AG04450 (cell line): ENCODE measurements around the gene ARHGDIG. TPM values are rescaled to one million over a fixed set of nuclear protein-coding genes. Genes with fewer than 3 reads are reported as not detected.

Experiments
- CTCF ChIA-PET: fragments of 300-600, 350-600 bp; formaldehyde crosslinking; extraction: SDS; loops from one replicate; lab custom pipeline; 2022; ENCODE audit warnings: antibody characterized with exemption, inconsistent platforms; lab: Charles Lee
- POLR2A ChIA-PET: fragments of 350-600 bp; formaldehyde crosslinking; extraction: SDS; loops from one replicate; lab custom pipeline; 2021; ENCODE audit warnings: antibody characterized with exemption, inconsistent platforms; lab: Yijun Ruan, JAX
- DNase-seq: peaks from one replicate; pipeline ENCODE4 v3.0.0-alpha.2; 2011; ENCODE audit warnings: low read depth, low spot score
- H3K27ac ChIP-seq: one replicate; pipeline ENCODE4 v1.5.1; 2012; ENCODE audit warnings: low read depth, low read length, control low read depth
- H3K27me3 ChIP-seq: one replicate; pipeline ENCODE4 v1.6.0; 2012; ENCODE audit warnings: low read length; ENCODE audit not compliant: control insufficient read depth, insufficient read depth
- H3K4me3 ChIP-seq: 2 replicates; pipeline ENCODE4 v1.5.1; 2011; ENCODE audit warnings: mild to moderate bottlenecking, low read depth, low read length, control low read depth
- H3K9me3 ChIP-seq: 2 replicates; pipeline ENCODE4 v1.5.1; 2012; ENCODE audit warnings: low read length; ENCODE audit not compliant: control insufficient read depth, insufficient read depth
- polyA plus RNA-seq: library from polyadenylated mRNA; depleted of rRNA; stranded (reverse); fragments of >200 nt; gene quantifications from 2 replicates; pipeline ENCODE4 v1.2.3, GENCODE V29; 2011
- TF ChIP-seq, protein P1 (sequence below): IDR thresholded peaks from 2 replicates; pipeline ENCODE4 v1.5.1; 2011; ENCODE audit warnings: low read depth, low read length, control low read depth, inconsistent platforms

ARHGDIG gene
- polyA plus RNA-seq, 1 experiment: not detected

DNA sequence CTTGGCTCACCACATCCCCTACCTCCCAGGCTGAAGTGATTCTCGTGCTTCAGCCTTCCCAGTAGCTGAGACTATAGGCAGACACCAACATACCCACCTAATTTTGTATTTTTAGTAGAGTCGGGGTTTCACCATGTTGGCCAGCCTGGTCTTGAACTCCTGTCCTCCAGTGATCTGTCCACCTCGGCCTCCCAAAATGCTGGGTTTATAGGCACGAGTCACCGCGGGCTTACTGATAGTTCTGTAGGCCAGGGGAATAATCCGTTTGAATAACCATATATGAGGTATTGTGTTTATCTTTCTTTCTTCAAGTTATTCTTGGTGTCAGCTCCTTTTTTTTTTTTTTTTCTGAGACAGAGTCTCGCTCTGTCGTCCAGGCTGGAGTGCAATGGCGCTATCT is 38.1 kb upstream of the ARHGDIG start:
- no peak for DNase-seq
- H3K27me3 ChIP-seq: no peaks in the 10 kb centered on the region
- H3K27ac ChIP-seq: no peak overlapping the region
- ChIA-PET POLR2A (no interaction called here), CTCF (interaction anchor here (0.7 kb wide), 1 partner anchor 363 kb away, joined by 5 read pairs; no protein-coding TSS in a partner anchor)
- TF ChIP-seq, protein P1, sequence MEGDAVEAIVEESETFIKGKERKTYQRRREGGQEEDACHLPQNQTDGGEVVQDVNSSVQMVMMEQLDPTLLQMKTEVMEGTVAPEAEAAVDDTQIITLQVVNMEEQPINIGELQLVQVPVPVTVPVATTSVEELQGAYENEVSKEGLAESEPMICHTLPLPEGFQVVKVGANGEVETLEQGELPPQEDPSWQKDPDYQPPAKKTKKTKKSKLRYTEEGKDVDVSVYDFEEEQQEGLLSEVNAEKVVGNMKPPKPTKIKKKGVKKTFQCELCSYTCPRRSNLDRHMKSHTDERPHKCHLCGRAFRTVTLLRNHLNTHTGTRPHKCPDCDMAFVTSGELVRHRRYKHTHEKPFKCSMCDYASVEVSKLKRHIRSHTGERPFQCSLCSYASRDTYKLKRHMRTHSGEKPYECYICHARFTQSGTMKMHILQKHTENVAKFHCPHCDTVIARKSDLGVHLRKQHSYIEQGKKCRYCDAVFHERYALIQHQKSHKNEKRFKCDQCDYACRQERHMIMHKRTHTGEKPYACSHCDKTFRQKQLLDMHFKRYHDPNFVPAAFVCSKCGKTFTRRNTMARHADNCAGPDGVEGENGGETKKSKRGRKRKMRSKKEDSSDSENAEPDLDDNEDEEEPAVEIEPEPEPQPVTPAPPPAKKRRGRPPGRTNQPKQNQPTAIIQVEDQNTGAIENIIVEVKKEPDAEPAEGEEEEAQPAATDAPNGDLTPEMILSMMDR: no peak
- H3K4me3 ChIP-seq: no peak overlapping the region
- H3K9me3 ChIP-seq: no peaks in the 10 kb centered on the region

DNA sequence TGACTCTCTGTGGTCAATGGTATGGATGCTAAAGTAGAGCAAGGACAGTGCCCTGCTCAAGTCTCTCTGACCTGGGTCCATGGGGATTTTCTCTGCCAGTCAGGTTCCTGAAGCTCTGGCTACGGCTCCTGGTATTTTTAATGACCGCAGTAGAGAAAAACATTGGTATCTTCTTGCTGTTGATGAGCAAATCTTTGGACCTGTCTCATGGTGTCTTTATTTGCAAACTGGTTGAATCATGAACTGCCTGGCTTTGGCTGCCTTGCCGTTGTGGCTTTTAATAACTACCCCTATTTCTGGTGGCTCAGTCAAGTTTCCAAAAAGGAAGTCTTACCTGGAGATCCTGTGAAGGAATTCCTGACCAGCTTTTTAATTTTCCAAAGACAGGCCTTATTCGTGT is 37.0 kb upstream of the ARHGDIG start:
- Histone ChIP-seq H3K9me3 (no peaks in the 10 kb centered on the region), H3K4me3 (no peak overlapping the region), H3K27me3 (no peaks in the 10 kb centered on the region), H3K27ac (no peak overlapping the region)
- ChIA-PET POLR2A (no interaction called here), CTCF (interaction anchor here (1.1 kb wide), 1 partner anchor 110 kb away, joined by 3 read pairs; no protein-coding TSS in a partner anchor)
- DNase-seq: no peak
- TF ChIP-seq, protein P1: no peak

DNA sequence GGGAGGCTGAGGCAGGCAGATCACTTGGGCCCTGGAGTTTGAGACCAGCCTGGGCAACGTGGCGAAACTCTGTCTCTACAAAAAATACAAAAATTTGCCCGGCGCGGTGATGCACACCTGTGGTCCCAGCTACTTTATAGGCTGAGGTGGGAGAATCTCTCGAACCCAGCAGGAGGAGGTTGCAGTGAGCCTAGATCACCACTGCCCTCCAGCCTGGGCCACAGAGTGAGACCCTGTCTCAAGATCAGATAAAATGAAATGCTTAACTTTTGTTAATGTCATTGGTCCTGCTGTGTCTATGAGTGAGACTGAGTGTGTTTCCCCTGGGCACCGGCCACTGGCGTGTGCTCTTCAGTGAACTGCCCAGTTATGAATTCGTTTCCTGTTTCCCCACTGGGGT is 35.3 kb upstream of the ARHGDIG start:
- Histone ChIP-seq H3K9me3 (no peaks in the 10 kb centered on the region; the same call in 1 of the 2 replicates), H3K27me3 (no peaks in the 10 kb centered on the region), H3K4me3 (no peak overlapping the region), H3K27ac (no peak overlapping the region)
- no peak for DNase-seq
- POLR2A ChIA-PET: no interaction called here
- CTCF ChIA-PET: no interaction called here
- TF ChIP-seq, protein P1: no peak

DNA sequence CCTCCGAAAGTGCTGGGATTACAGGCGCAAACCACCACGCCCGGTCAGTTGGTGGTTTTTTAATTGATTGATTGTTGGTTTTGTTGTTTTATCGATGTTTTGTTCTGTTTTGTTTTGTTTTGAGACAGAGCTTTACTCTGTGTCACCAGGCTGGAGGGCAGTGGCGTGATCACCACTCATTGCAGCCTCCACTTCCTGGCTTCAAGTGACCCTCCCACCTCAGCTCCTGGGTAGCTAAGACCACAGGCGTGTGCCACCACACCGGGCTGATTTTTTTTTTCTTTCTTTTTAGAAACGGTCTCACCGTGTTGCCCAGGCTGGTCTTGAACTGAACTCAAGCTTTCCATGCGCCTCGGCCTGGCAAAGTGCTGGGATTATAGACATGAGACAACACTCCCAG is 33.4 kb upstream of the ARHGDIG start:
- CTCF ChIA-PET: no interaction called here
- Histone ChIP-seq H3K9me3 (no peaks in the 10 kb centered on the region; the same call in 1 of the 2 replicates), H3K27ac (no peak overlapping the region), H3K27me3 (no peaks in the 10 kb centered on the region), H3K4me3 (no peak overlapping the region)
- POLR2A ChIA-PET: no interaction called here
- TF ChIP-seq, protein P1: no peak
- DNase-seq: no peak

DNA sequence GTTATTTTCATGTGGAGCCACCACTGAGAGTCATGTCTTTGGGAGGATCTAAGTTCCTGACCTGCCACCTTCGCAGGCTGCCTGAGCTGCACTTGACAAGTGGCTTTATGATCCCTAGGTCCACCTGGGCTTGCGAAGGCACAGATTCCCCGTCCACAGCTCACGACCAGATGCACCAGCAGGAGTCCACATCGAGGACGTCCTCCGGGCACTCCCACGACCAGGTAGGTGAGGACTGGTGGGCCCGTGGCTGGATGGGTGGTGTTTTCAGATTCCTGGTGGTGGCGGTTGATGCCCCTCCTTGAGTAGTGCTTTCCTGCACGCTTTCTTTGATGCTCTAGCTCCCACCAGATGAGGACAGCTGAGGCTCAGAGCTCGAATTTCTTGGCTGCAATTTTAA is 31.0 kb upstream of the ARHGDIG start:
- CTCF ChIA-PET: interaction anchor here (0.9 kb wide), 1 partner anchor 14 kb away, joined by 3 read pairs; the partner anchor contains the start of gene FAM234A

More for the DNA sequence above, 31.0 kb upstream of the ARHGDIG start:
- POLR2A ChIA-PET: no interaction called here
- no peaks in the 10 kb centered on the region for H3K27me3 ChIP-seq
- TF ChIP-seq, protein P1: no peak
- no peak overlapping the region for H3K4me3 ChIP-seq
- H3K9me3 ChIP-seq: no peaks in the 10 kb centered on the region; the same call in 1 of the 2 replicates
- no peak for DNase-seq
- H3K27ac ChIP-seq: no peak overlapping the region
